ENCODE data around the gene ACTMAP. TPM values are rescaled to one million over a fixed set of nuclear protein-coding genes. Genes with fewer than 3 reads are reported as not detected.

Gene ACTMAP
- total RNA-seq, 1 experiment from 2014 or later = 16.8 TPM

DNA sequence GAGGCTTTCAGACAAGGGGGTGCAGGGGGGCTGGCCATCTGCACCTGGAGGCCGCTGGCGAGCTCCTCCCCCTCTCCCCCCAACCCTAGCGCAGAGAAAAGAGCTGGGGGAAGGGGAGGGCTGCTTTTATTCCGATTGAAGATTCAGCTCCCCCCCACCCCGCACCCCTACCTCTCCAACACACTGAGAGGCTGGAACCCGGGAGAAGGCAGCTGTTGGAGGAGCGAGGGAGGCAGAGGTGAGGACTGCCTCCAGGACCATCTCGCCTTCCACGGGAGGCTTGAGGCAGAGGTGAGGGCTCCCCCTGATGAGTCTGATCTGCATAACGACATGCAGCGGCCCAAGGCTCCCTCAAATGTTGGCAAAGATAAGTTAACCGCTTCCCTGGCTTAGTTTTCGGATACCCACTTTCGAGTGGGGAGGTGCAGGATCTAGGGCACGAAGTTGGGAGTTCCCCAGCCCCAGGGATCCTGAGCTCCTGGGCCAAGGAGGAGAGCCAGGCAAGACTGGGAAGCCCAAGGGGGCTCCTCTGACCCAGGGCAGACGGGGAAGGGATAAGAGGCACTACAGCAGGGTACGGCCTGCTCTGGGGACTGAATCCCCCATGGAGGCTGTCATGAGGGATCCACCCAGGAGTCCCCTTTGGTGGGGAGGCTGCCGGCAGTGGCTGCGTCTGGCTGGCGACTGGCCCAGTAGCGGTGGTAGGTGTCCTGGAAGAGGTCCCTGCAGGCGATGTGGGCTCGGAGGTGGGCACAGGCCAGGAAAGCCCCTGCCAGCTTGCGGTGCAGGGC lies 58.7 kb downstream of the ACTMAP start:
- H2AFZ ChIP-seq (ENCODE audit: low read depth, low read length, poor library complexity, severe bottlenecking) = no peak overlapping the region
- H3K36me3 ChIP-seq (ENCODE audit: control insufficient read depth in 1 of 2, insufficient read depth in 2 of 2, low read length in 2 of 2) = peaks cover 1 to 7% of the 10 kb centered on the region in 2 experiments; a peak in 3 of 4 replicates
- H3K9me2 ChIP-seq (ENCODE audit: insufficient read depth) = no peaks in the 10 kb centered on the region
- H3K9ac ChIP-seq (ENCODE audit: low read length) = peak overlapping the region; percentile 92
- H3K27me3 ChIP-seq (ENCODE audit: insufficient read depth, low read length) = no peaks in the 10 kb centered on the region
- intact Hi-C loops (cut with micrococcal nuclease) = no loop called here
- CTCF ChIA-PET = no interaction called here
- H4K20me1 ChIP-seq (ENCODE audit: insufficient read depth) = no peaks in the 10 kb centered on the region
- H3K27ac ChIP-seq (ENCODE audit: low read depth, low read length) = peak overlapping the region; percentile 88
- H3K79me2 ChIP-seq (ENCODE audit: insufficient read depth, low read length) = peaks cover 29% of the 10 kb centered on the region
- H3K4me3 ChIP-seq (replicated peaks in 1 of 2; ENCODE audit: low read depth in 1 of 2, low read length in 2 of 2) = peak overlapping the region; percentile 51 to 80
- DNase-seq (ENCODE audit: low read depth, low spot score) = no peak
- ATAC-seq = peak; percentile 4; the same call in 1 of the 2 replicates
- no peak for TF ChIP-seq FOSL1 (IDR thresholded peaks at IDR 0.05; ENCODE audit: low read depth)
- TF ChIP-seq ZNF274 (IDR thresholded peaks at IDR 0.05; ENCODE audit: low read depth, low read length) = no peak
- POLR2A ChIA-PET = interaction anchor here (0.7 to 1.6 kb wide), 3 partner anchors 8 to 266 kb away, joined by 3 to 5 read pairs (median 4); partner anchors contain the start of genes COQ8B, ITPKC and SERTAD1
- H3K4me2 ChIP-seq (ENCODE audit: low read length) = peak overlapping the region; percentile 98
- no peaks in the 10 kb centered on the region for H3K9me3 ChIP-seq (ENCODE audit: control insufficient read depth in 1 of 2, insufficient read depth in 1 of 2, low read depth in 1 of 2, low read length in 2 of 2)
- no TSS peak for BruUV-seq (replicated peaks)
- peaks cover 12 to 26% of the 10 kb centered on the region in 2 experiments; a peak in 3 of 4 replicates for H3K4me1 ChIP-seq (ENCODE audit: control insufficient read depth in 1 of 2, insufficient read depth in 2 of 2, low read length in 2 of 2)
- RAD21 ChIA-PET (ENCODE audit: low non-redundant PET in 1 of 2, low total read pairs in 2 of 2, uncharacterized antibody in 2 of 2, unreplicated experiment in 2 of 2) = no interaction called here

Other genes with a start within 250 kb of the ACTMAP start
- gene SHKBP1, start 173.6 kb downstream of the ACTMAP start, total RNA-seq (2021; ENCODE audit: unreplicated experiment) = 97.4 TPM
- 310 TPM for gene LTBP4, start 149.1 kb downstream of the ACTMAP start, total RNA-seq (2021; ENCODE audit: unreplicated experiment)
- gene NUMBL, start 59.8 kb downstream of the ACTMAP start, total RNA-seq (2021; ENCODE audit: unreplicated experiment) = 41.7 TPM
- 47.1 TPM for gene COQ8B, start 33.6 kb downstream of the ACTMAP start, total RNA-seq (2021; ENCODE audit: unreplicated experiment)
- 11.4 TPM for gene ITPKC, start 33.4 kb downstream of the ACTMAP start, total RNA-seq (2021; ENCODE audit: unreplicated experiment)
- 170 TPM for gene SNRPA, start 726 bp upstream of the ACTMAP start, total RNA-seq (2021; ENCODE audit: unreplicated experiment)
- gene MIA, start 25.0 kb upstream of the ACTMAP start, total RNA-seq (2021; ENCODE audit: unreplicated experiment) = 1.4 TPM
- 18.7 TPM for gene RAB4B, start 27.8 kb upstream of the ACTMAP start, total RNA-seq (2021; ENCODE audit: unreplicated experiment)
- 58.6 TPM for gene EGLN2, start 48.7 kb upstream of the ACTMAP start, total RNA-seq (2021; ENCODE audit: unreplicated experiment)
- 0.57 TPM for gene CYP2A6, start 100.0 kb upstream of the ACTMAP start, total RNA-seq (2021; ENCODE audit: unreplicated experiment)
- gene CYP2A7, start 131.8 kb upstream of the ACTMAP start, total RNA-seq (2021; ENCODE audit: unreplicated experiment) = not detected
- gene CYP2B6, start 240.8 kb upstream of the ACTMAP start, total RNA-seq (2021; ENCODE audit: unreplicated experiment) = 0.74 TPM